AG04449 (cell line): ENCODE measurements around the gene SPTBN1.

Experiments
- CTCF ChIA-PET: fragments of 350-600 bp; formaldehyde crosslinking; extraction: SDS; loops from one replicate; lab custom pipeline; 2021; ENCODE audit warnings: antibody characterized with exemption; lab: Yijun Ruan, JAX
- POLR2A ChIA-PET: fragments of 400-600, 350-600 bp; formaldehyde crosslinking; extraction: SDS; loops from one replicate; lab custom pipeline; 2020; ENCODE audit warnings: antibody characterized with exemption, inconsistent platforms; lab: Yijun Ruan, JAX
- DNase-seq: peaks from one replicate; pipeline ENCODE4 v3.0.0-alpha.2; 2010; ENCODE audit warnings: low read depth, low spot score
- H3K4me3 ChIP-seq: 2 replicates; pipeline ENCODE4 v1.5.1; 2011; ENCODE audit warnings: low read depth, mild to moderate bottlenecking, control low read depth, low read length
- CTCF ChIP-seq: IDR thresholded peaks from one replicate; pipeline ENCODE4 v1.5.1; 2011; ENCODE audit warnings: mild to moderate bottlenecking, moderate library complexity, low read length, control low read depth, inconsistent platforms; ENCODE audit not compliant: insufficient read depth; ENCODE audit errors: missing control alignments

Gene SPTBN1

GRCh38 chr2:54675281-54675680, 219.2 kb downstream of the SPTBN1 start:
- H3K4me3 ChIP-seq: no peak overlapping the region
- TF ChIP-seq CTCF: no peak
- no peak for DNase-seq
- POLR2A ChIA-PET: no interaction called here
- CTCF ChIA-PET: interaction anchor here (1.4 to 2.6 kb wide), 3 partner anchors 10 to 569 kb away, joined by 3 to 24 read pairs (median 13); no protein-coding TSS in a partner anchor

- ChIA-PET CTCF (interaction anchor here (0.9 to 2.6 kb wide), 7 partner anchors 11 to 569 kb away, joined by 3 to 24 read pairs (median 6); no protein-coding TSS in a partner anchor), POLR2A (no interaction called here)
- no peak overlapping the region for H3K4me3 ChIP-seq
- TF ChIP-seq CTCF: no peak
- no peak for DNase-seq
Measured at GRCh38 chr2:54675738-54676137, 219.6 kb downstream of the SPTBN1 start.

- H3K4me3 ChIP-seq: no peak overlapping the region
- peak; percentile 42 for DNase-seq
- ChIA-PET POLR2A (interaction anchor here (0.6 to 1.0 kb wide), 2 partner anchors 11 to 26 kb away, joined by 3 to 4 read pairs; no protein-coding TSS in a partner anchor), CTCF (interaction anchor here (0.5 to 2.6 kb wide), 8 partner anchors 12 to 570 kb away, joined by 3 to 24 read pairs (median 5); no protein-coding TSS in a partner anchor)
- TF ChIP-seq CTCF: no peak
Measured at GRCh38 chr2:54676656-54677055, 220.5 kb downstream of the SPTBN1 start.

- ChIA-PET POLR2A (no interaction called here), CTCF (interaction anchor here (0.8 to 2.6 kb wide), 5 partner anchors 13 to 28 kb away, joined by 3 to 24 read pairs (median 4); no protein-coding TSS in a partner anchor)
- DNase-seq: no peak
- no peak for TF ChIP-seq CTCF
- H3K4me3 ChIP-seq: no peak overlapping the region
Measured at GRCh38 chr2:54677476-54678265, 221.5 kb downstream of the SPTBN1 start.

- DNase-seq: no peak
- ChIA-PET CTCF (interaction anchor here (0.8 to 1.5 kb wide), 4 partner anchors 14 to 26 kb away, joined by 3 to 8 read pairs (median 5); no protein-coding TSS in a partner anchor), POLR2A (no interaction called here)
- no peak for TF ChIP-seq CTCF
- no peak overlapping the region for H3K4me3 ChIP-seq
Measured at GRCh38 chr2:54678719-54679118, 222.6 kb downstream of the SPTBN1 start.
